ENCODE data around the gene PYDC1. TPM values are rescaled to one million over a fixed set of nuclear protein-coding genes. Genes with fewer than 3 reads are reported as not detected.

PYDC1 gene
- total and polyA plus RNA-seq, 10 of the 15 experiments (the other 5 are each of a cell fraction or from before 2014, with no cell fraction given): not detected

DNA sequence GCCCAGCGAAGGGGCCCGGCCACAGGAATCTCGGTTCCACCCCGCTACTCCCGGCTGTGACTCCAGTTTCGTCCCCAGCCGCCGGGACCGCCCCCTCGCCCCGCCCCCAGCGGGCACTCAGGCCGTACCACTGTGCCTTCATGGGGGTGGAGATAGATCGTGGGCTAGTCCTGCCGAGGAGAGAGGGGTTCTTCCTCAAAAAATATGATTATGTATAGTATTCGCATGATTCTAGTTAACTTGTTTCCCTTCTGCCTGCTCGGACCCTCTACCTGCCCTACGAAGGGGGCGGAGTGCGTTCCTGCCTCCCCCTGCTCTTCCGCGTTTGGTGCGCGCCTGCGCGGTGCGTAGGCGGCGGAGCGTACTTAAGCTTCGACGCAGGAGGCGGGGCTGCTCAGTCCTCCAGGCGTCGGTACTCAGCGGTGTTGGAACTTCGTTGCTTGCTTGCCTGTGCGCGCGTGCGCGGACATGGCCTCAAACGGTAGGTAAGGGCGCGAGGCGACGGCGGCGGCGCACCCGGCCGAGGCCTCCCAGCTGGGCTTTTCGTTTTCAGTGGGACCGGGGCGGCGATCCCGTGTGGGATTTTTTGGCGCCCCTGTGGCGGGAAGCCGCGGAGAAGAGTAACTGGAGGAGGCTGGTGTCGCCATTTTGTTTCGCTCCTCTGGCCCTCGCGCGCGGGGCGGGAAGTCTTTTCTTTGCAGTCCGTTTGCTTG is 37.0 kb downstream of the PYDC1 start, which contains the start of gene FUS (continued):
- TF ChIP-seq, protein P1, sequence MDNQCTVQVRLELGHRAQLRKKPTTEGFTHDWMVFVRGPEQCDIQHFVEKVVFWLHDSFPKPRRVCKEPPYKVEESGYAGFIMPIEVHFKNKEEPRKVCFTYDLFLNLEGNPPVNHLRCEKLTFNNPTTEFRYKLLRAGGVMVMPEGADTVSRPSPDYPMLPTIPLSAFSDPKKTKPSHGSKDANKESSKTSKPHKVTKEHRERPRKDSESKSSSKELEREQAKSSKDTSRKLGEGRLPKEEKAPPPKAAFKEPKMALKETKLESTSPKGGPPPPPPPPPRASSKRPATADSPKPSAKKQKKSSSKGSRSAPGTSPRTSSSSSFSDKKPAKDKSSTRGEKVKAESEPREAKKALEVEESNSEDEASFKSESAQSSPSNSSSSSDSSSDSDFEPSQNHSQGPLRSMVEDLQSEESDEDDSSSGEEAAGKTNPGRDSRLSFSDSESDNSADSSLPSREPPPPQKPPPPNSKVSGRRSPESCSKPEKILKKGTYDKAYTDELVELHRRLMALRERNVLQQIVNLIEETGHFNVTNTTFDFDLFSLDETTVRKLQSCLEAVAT (IDR thresholded peaks at IDR 0.05): peak; percentile 84
- TF ChIP-seq KLF5 (IDR thresholded peaks at IDR 0.05; ENCODE audit: partially characterized antibody) (peak; percentile 100), NFYA (IDR thresholded peaks at IDR 0.05; ENCODE audit: borderline replicate concordance, low read depth, low read length) (no peak), CREM (IDR thresholded peaks at IDR 0.05; ENCODE audit: low read depth) (peak; percentile 57), KAT2A (conservative IDR thresholded peaks at IDR 0.05; ENCODE audit: control insufficient read depth, low read depth, low read length) (no peak), IRF4 (IDR thresholded peaks at IDR 0.05; ENCODE audit: low read depth, low read length) (peak; percentile 29; the same call in 1 of the 2 replicates), HDAC2 (IDR thresholded peaks at IDR 0.05) (no peak), SMC3 (IDR thresholded peaks at IDR 0.05; ENCODE audit: borderline replicate concordance, low read length) (0 out of 2 replicates have a peak, but pooled peaks have one; percentile 2), MEF2A (IDR thresholded peaks at IDR 0.05; ENCODE audit: insufficient read depth, low read depth, low read length) (0 out of 2 replicates have a peak, but pooled peaks have one; percentile 51), CHD2 (IDR thresholded peaks at IDR 0.05; ENCODE audit: borderline replicate concordance, low read depth, low read length) (no peak; the same call in 1 of the 2 replicates), NR2C2 (IDR thresholded peaks at IDR 0.05; ENCODE audit: borderline replicate concordance, control insufficient read depth, insufficient read length, low read depth) (no peak), SUZ12 (IDR thresholded peaks at IDR 0.05; ENCODE audit: unreplicated experiment) (no peak), ZNF207 (IDR thresholded peaks at IDR 0.05; ENCODE audit: borderline replicate concordance) (peak; percentile 97), ATF7 (IDR thresholded peaks at IDR 0.05; ENCODE audit: low read depth) (peak; percentile 100), FOXM1 (IDR thresholded peaks at IDR 0.05; ENCODE audit: low read depth, low read length) (peak; percentile 84), CHD1 (IDR thresholded peaks at IDR 0.05; ENCODE audit: low read depth, low read length) (peak; percentile 100), YBX1 (IDR thresholded peaks at IDR 0.05) (no peak), SREBF1 (IDR thresholded peaks at IDR 0.05; ENCODE audit: low read length) (peak; percentile 100), EZH2 (IDR thresholded peaks at IDR 0.05; ENCODE audit: borderline replicate concordance, control insufficient read depth, low read depth, low read length) (no peak), BACH1 (IDR thresholded peaks at IDR 0.05; ENCODE audit: borderline replicate concordance) (peak; percentile 96), SUPT20H (IDR thresholded peaks at IDR 0.05; ENCODE audit: borderline replicate concordance, control insufficient read depth, low read depth, low read length) (no peak), TCF12 (IDR thresholded peaks at IDR 0.05; ENCODE audit: low read depth, low read length) (peak; percentile 96)
- TF ChIP-seq, protein P2, sequence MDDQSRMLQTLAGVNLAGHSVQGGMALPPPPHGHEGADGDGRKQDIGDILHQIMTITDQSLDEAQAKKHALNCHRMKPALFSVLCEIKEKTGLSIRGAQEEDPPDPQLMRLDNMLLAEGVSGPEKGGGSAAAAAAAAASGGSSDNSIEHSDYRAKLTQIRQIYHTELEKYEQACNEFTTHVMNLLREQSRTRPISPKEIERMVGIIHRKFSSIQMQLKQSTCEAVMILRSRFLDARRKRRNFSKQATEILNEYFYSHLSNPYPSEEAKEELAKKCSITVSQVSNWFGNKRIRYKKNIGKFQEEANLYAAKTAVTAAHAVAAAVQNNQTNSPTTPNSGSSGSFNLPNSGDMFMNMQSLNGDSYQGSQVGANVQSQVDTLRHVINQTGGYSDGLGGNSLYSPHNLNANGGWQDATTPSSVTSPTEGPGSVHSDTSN (IDR thresholded peaks at IDR 0.05; ENCODE audit: insufficient replicate concordance, low read depth, low read length): peak; percentile 40
- TF ChIP-seq, protein P3, sequence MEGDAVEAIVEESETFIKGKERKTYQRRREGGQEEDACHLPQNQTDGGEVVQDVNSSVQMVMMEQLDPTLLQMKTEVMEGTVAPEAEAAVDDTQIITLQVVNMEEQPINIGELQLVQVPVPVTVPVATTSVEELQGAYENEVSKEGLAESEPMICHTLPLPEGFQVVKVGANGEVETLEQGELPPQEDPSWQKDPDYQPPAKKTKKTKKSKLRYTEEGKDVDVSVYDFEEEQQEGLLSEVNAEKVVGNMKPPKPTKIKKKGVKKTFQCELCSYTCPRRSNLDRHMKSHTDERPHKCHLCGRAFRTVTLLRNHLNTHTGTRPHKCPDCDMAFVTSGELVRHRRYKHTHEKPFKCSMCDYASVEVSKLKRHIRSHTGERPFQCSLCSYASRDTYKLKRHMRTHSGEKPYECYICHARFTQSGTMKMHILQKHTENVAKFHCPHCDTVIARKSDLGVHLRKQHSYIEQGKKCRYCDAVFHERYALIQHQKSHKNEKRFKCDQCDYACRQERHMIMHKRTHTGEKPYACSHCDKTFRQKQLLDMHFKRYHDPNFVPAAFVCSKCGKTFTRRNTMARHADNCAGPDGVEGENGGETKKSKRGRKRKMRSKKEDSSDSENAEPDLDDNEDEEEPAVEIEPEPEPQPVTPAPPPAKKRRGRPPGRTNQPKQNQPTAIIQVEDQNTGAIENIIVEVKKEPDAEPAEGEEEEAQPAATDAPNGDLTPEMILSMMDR (IDR thresholded peaks at IDR 0.05 in 2 of 3, conservative IDR thresholded peaks at IDR 0.05 in 1 of 3; ENCODE audit: control insufficient read depth in 2 of 3, extremely low read depth in 1 of 3, insufficient read depth in 1 of 3, low read depth in 3 of 3, low read length in 3 of 3): no peak
- TF ChIP-seq, protein P4, sequence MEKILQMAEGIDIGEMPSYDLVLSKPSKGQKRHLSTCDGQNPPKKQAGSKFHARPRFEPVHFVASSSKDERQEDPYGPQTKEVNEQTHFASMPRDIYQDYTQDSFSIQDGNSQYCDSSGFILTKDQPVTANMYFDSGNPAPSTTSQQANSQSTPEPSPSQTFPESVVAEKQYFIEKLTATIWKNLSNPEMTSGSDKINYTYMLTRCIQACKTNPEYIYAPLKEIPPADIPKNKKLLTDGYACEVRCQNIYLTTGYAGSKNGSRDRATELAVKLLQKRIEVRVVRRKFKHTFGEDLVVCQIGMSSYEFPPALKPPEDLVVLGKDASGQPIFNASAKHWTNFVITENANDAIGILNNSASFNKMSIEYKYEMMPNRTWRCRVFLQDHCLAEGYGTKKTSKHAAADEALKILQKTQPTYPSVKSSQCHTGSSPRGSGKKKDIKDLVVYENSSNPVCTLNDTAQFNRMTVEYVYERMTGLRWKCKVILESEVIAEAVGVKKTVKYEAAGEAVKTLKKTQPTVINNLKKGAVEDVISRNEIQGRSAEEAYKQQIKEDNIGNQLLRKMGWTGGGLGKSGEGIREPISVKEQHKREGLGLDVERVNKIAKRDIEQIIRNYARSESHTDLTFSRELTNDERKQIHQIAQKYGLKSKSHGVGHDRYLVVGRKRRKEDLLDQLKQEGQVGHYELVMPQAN (conservative IDR thresholded peaks at IDR 0.05): peak; percentile 86

Measured in GM12878 (cell line).